Measurements from ENCODE around the gene BMP5. TPM values are rescaled to one million over a fixed set of nuclear protein-coding genes. Genes with fewer than 3 reads are reported as not detected.

The BMP5 gene
- total and polyA plus RNA-seq, 2 of the 8 experiments (the other 6 are each of a cell fraction or from before 2014, with no cell fraction given) = 0.02 TPM; not detected in 1

GRCh38 chr6:55826941-55827340 is 48.4 kb downstream of the BMP5 start:
- H3K27ac ChIP-seq (ENCODE audit: low read depth, low read length) = no peak overlapping the region
- H3K18ac ChIP-seq (ENCODE audit: extremely low read depth, low read length) = no peak overlapping the region
- H3K9me3 ChIP-seq (ENCODE audit: insufficient read depth in 2 of 2, low read depth in 1 of 2, low read length in 1 of 2) = no peaks in the 10 kb centered on the region
- no peaks in the 10 kb centered on the region for H3K36me3 ChIP-seq (ENCODE audit: control insufficient read depth in 2 of 4, insufficient read depth in 4 of 4, low read length in 3 of 4)
- H3K4ac ChIP-seq (replicated peaks; ENCODE audit: insufficient read length, low read depth, low read length) = no peak overlapping the region
- POLR2A ChIA-PET (ENCODE audit: partially characterized antibody) = no interaction called here
- no peak overlapping the region for H2BK15ac ChIP-seq (ENCODE audit: low read length)
- no peak overlapping the region for H2BK12ac ChIP-seq (ENCODE audit: low read depth, low read length)
- CTCF ChIA-PET (ENCODE audit: partially characterized antibody) = interaction anchor here (1.0 kb wide), 1 partner anchor 25 kb away, joined by 3 read pairs; no protein-coding TSS in a partner anchor
- no peaks in the 10 kb centered on the region; the same call in 1 of the 2 replicates for H3K79me1 ChIP-seq (ENCODE audit: low read depth, low read length)
- no peaks in the 10 kb centered on the region for H3K79me2 ChIP-seq (ENCODE audit: control insufficient read depth in 1 of 2, insufficient read depth in 2 of 2, low read length in 2 of 2)
- H2BK120ac ChIP-seq (replicated peaks; ENCODE audit: low read depth, low read length) = no peak overlapping the region
- WGBS, 2 experiments (ENCODE audit: extremely low coverage in 1 of 2, insufficient coverage in 1 of 2, insufficient read length in 1 of 2, insufficient replicate concordance in 2 of 2, low coverage in 1 of 2, low lambda C conversion rate in 2 of 2, missing lambda C conversion rate in 1 of 2) = 85% methylated on average over 1 of the region's 1 CpG; no CpG with 5 or more reads in 1 of the 2 experiments
- H4K5ac ChIP-seq (ENCODE audit: insufficient read length, low read depth, low read length) = no peak overlapping the region
- H3K27me3 ChIP-seq (replicated peaks in 1 of 4; ENCODE audit: control insufficient read depth in 3 of 4, extremely low read depth in 1 of 4, insufficient read depth in 3 of 4, low read length in 3 of 4) = no peaks in the 10 kb centered on the region
- no peak overlapping the region for H3K4me3 ChIP-seq (ENCODE audit: extremely low read depth in 1 of 4, insufficient read depth in 2 of 4, low read depth in 3 of 4, low read length in 4 of 4)
- no peak overlapping the region for H2BK5ac ChIP-seq (ENCODE audit: low read depth, low read length)
- no peaks in the 10 kb centered on the region; a peak in 1 of 7 replicates for H3K4me1 ChIP-seq (replicated peaks in 1 of 4; ENCODE audit: control insufficient read depth in 3 of 4, insufficient read depth in 4 of 4, low read length in 3 of 4)
- H4K91ac ChIP-seq (replicated peaks; ENCODE audit: insufficient read length, low read length) = no peak overlapping the region
- no peak overlapping the region for H2BK20ac ChIP-seq (ENCODE audit: low read length)
- no peak overlapping the region for H2AK5ac ChIP-seq (ENCODE audit: low read depth, low read length)
- no peak overlapping the region for H3K56ac ChIP-seq (replicated peaks; ENCODE audit: insufficient read length, low read depth, low read length)
- no peaks in the 10 kb centered on the region for H4K20me1 ChIP-seq (replicated peaks in 1 of 2; ENCODE audit: control insufficient read depth in 1 of 2, insufficient read depth in 2 of 2, low read length in 2 of 2)
- no peak overlapping the region for H3K14ac ChIP-seq (ENCODE audit: insufficient read length)
- DNase-seq (ENCODE audit: low read depth in 1 of 2, low spot score in 2 of 2) = no peak
- FAIRE-seq = no peak
- H3K23me2 ChIP-seq (ENCODE audit: low read depth, low read length) = no peaks in the 10 kb centered on the region
- no peak overlapping the region for H4K8ac ChIP-seq (ENCODE audit: extremely low read depth, insufficient read depth, low read length)
- H3K23ac ChIP-seq (ENCODE audit: insufficient read length) = no peak overlapping the region
- no peak overlapping the region for H3K4me2 ChIP-seq (ENCODE audit: insufficient read depth in 1 of 2, low read depth in 2 of 2, low read length in 2 of 2)
- peak overlapping the region; percentile 77; the same call in 1 of the 2 replicates for H2AFZ ChIP-seq (ENCODE audit: low read length)
- no peak overlapping the region for H3K9ac ChIP-seq (replicated peaks in 1 of 4; ENCODE audit: extremely low read depth in 1 of 4, low read depth in 3 of 4, low read length in 3 of 4)
- TF ChIP-seq CBX8 (IDR thresholded peaks at IDR 0.05; ENCODE audit: borderline replicate concordance, low read depth, low read length) = no peak
- TF ChIP-seq SAP30 (IDR thresholded peaks at IDR 0.05; ENCODE audit: insufficient read depth, insufficient replicate concordance, low read length) = no peak
- no peak for TF ChIP-seq KDM5A (IDR thresholded peaks at IDR 0.05; ENCODE audit: low read length)
- TF ChIP-seq CEBPB (IDR thresholded peaks at IDR 0.05; ENCODE audit: low read depth, low read length) = no peak
- no peak for TF ChIP-seq CHD2 (IDR thresholded peaks at IDR 0.05; ENCODE audit: low read length)
- no peak for TF ChIP-seq POLR2A (IDR thresholded peaks at IDR 0.05; ENCODE audit: control extremely low read depth in 1 of 2, low read depth in 2 of 2, low read length in 2 of 2)
- TF ChIP-seq GTF2F1 (IDR thresholded peaks at IDR 0.05; ENCODE audit: borderline replicate concordance, low read depth, low read length) = no peak
- TF ChIP-seq MAX (IDR thresholded peaks at IDR 0.05) = no peak
- TF ChIP-seq JUN (IDR thresholded peaks at IDR 0.05; ENCODE audit: low read depth, low read length) = no peak
- TF ChIP-seq ATF3 (IDR thresholded peaks at IDR 0.05; ENCODE audit: insufficient read depth, low read depth, low read length) = no peak
- TF ChIP-seq ASH2L (IDR thresholded peaks at IDR 0.05; ENCODE audit: low read length) = no peak
- TF ChIP-seq CTCF (IDR thresholded peaks at IDR 0.05; ENCODE audit: control extremely low read depth in 1 of 3, insufficient read depth in 1 of 3, low read depth in 1 of 3, low read length in 3 of 3) = no peak
